ENCODE results near the gene AQP10. TPM values are rescaled to one million over a fixed set of nuclear protein-coding genes. Genes with fewer than 3 reads are reported as not detected.

AQP10 gene
- total and polyA plus RNA-seq, 9 of the 15 experiments (the other 6 are each of a cell fraction or from before 2014, with no cell fraction given) = 0.37 to 9.7 (median 1.9) TPM

DNA sequence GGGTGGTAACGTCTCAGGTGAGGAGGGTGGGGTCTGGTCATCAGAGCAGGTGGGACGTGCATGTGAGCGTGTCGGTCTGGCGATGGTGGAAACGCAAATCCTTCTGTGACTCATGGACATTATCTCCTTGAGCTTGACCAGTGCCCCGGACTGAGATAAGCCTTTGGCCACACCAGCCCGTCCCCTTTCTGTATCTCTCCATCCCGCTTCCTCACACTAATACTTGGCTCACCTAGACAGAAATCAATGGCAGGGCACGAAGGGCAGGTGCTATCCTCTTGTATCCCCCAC is 7.9 kb upstream of the AQP10 start (continued):
- TF ChIP-seq ATF7 (IDR thresholded peaks at IDR 0.05) (0 out of 2 replicates have a peak, but pooled peaks have one; percentile 40), MYBL2 (IDR thresholded peaks at IDR 0.05; ENCODE audit: low read depth) (no peak), MYBL2 (CRISPR knock-in tag; IDR thresholded peaks at IDR 0.05; ENCODE audit: borderline replicate concordance) (no peak), MCM5 (IDR thresholded peaks at IDR 0.05; ENCODE audit: low read depth) (no peak), TRIM24 (IDR thresholded peaks at IDR 0.05) (peak in 1 of 2 experiments; percentile 45; a peak in 1 of 4 replicates), ZEB2 (IDR thresholded peaks at IDR 0.05) (peak; percentile 97), SMARCA5 (IDR thresholded peaks at IDR 0.05) (no peak), ATF1 (CRISPR knock-in tag; IDR thresholded peaks at IDR 0.05) (no peak), ATF1 (tag; IDR thresholded peaks at IDR 0.05) (peak; percentile 65), TBP (optimal IDR thresholded peaks at IDR 0.05; ENCODE audit: low read depth, low read length) (no peak), ZNF644 (tag; IDR thresholded peaks at IDR 0.05; ENCODE audit: low read depth) (0 out of 2 replicates have a peak, but pooled peaks have one; percentile 26), SMARCC2 (IDR thresholded peaks at IDR 0.05; ENCODE audit: low read depth) (peak; percentile 89), HDAC1 (IDR thresholded peaks at IDR 0.05) (peak in 1 of 2 experiments; percentile 77; a peak in 2 of 4 replicates), SMARCE1 (IDR thresholded peaks at IDR 0.05) (peak; percentile 93), ZNF232 (CRISPR knock-in tag; IDR thresholded peaks at IDR 0.05) (no peak), NFYB (IDR thresholded peaks at IDR 0.05; ENCODE audit: extremely low read depth, insufficient read length) (no peak), E2F6 (IDR thresholded peaks at IDR 0.05; ENCODE audit: borderline replicate concordance in 1 of 2, extremely low read depth in 1 of 2, insufficient read depth in 1 of 2, insufficient read length in 1 of 2, low read depth in 1 of 2, low read length in 1 of 2, poor library complexity in 1 of 2, severe bottlenecking in 1 of 2) (peak in 1 of 2 experiments; percentile 10), L3MBTL2 (IDR thresholded peaks at IDR 0.05) (peak; percentile 45), SOX6 (IDR thresholded peaks at IDR 0.05) (peak; percentile 79), TCF7 (IDR thresholded peaks at IDR 0.05; ENCODE audit: borderline replicate concordance) (no peak)
- TF ChIP-seq, protein P1, sequence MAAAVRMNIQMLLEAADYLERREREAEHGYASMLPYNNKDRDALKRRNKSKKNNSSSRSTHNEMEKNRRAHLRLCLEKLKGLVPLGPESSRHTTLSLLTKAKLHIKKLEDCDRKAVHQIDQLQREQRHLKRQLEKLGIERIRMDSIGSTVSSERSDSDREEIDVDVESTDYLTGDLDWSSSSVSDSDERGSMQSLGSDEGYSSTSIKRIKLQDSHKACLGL (CRISPR knock-in tag; IDR thresholded peaks at IDR 0.05; ENCODE audit: borderline replicate concordance, poor library complexity, severe bottlenecking) = no peak
- TF ChIP-seq, protein P2, sequence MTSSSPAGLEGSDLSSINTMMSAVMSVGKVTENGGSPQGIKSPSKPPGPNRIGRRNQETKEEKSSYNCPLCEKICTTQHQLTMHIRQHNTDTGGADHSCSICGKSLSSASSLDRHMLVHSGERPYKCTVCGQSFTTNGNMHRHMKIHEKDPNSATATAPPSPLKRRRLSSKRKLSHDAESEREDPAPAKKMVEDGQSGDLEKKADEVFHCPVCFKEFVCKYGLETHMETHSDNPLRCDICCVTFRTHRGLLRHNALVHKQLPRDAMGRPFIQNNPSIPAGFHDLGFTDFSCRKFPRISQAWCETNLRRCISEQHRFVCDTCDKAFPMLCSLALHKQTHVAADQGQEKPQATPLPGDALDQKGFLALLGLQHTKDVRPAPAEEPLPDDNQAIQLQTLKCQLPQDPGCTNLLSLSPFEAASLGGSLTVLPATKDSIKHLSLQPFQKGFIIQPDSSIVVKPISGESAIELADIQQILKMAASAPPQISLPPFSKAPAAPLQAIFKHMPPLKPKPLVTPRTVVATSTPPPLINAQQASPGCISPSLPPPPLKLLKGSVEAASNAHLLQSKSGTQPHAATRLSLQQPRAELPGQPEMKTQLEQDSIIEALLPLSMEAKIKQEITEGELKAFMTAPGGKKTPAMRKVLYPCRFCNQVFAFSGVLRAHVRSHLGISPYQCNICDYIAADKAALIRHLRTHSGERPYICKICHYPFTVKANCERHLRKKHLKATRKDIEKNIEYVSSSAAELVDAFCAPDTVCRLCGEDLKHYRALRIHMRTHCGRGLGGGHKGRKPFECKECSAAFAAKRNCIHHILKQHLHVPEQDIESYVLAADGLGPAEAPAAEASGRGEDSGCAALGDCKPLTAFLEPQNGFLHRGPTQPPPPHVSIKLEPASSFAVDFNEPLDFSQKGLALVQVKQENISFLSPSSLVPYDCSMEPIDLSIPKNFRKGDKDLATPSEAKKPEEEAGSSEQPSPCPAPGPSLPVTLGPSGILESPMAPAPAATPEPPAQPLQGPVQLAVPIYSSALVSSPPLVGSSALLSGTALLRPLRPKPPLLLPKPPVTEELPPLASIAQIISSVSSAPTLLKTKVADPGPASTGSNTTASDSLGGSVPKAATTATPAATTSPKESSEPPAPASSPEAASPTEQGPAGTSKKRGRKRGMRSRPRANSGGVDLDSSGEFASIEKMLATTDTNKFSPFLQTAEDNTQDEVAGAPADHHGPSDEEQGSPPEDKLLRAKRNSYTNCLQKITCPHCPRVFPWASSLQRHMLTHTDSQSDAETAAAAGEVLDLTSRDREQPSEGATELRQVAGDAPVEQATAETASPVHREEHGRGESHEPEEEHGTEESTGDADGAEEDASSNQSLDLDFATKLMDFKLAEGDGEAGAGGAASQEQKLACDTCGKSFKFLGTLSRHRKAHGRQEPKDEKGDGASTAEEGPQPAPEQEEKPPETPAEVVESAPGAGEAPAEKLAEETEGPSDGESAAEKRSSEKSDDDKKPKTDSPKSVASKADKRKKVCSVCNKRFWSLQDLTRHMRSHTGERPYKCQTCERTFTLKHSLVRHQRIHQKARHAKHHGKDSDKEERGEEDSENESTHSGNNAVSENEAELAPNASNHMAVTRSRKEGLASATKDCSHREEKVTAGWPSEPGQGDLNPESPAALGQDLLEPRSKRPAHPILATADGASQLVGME (CRISPR knock-in tag; IDR thresholded peaks at IDR 0.05) = 0 out of 2 replicates have a peak, but pooled peaks have one; percentile 4
